Heart left ventricle (tissue), 13 donors: ENCODE data around the gene PGM1.

Source experiments
- CTCF ChIP-seq, 12 donors: fragments of 200-600 bp; sonication (generic) in 4 of 12; IDR thresholded peaks; one replicate each; pipeline versions ENCODE4 v1.5.0 to v1.8.0; 2018 to 2022; ENCODE audit warnings: antibody characterized with exemption in 12 of 12, mild to moderate bottlenecking in 5 of 12
- POLR2A ChIP-seq, 2 donors: fragments of 450-650 bp; IDR thresholded peaks; one replicate each; pipeline ENCODE4 v1.6.1; 2017; ENCODE audit warnings: antibody characterized with exemption in 2 of 2, mild to moderate bottlenecking in 2 of 2, moderate library complexity in 2 of 2
- donor health status: ischemic (EF 13 %, LVEDD 7.1; RV severe dilation, severe dysfunction).
- donor health status: DM: no; HTN: yes; CAD: no.
- donor health status: DM: no; HTN: no; CAD: no.
- donor health status: ischemic (EF 25% LVEDD 6.9; RV normal size, moderate dysfunction).
- donor health status: ischemic (EF 25% LVEDD 5.7; RV mildly dilated, moderate dysfunction).
- donor health status: ischemic (EF 35%, LVEDD 5.7; RV mildly dilated, moderate dysfunction).
- donor health status: nonischemic (EF 11% LVEDD 7.7; RV severe dilation, severe dysfunction).
- donor health status: DM: yes; HTN: yes; CAD: no.
- donor health status: PGD.
- donor health status: ischemic (EF 29% LVEDD 5.4; RV normal size, mild dysfunction).
- donor health status: nonischemic (EF 23%, LVEDD 6.1; RV moderate dilation, normal function).

GRCh38 chr1:63545780-63546179, 47.4 kb upstream of the PGM1 start:
- TF ChIP-seq CTCF (IDR thresholded peaks at IDR 0.05) = no peak
- TF ChIP-seq POLR2A (IDR thresholded peaks at IDR 0.05) = no peak
